SK-N-SH (cell line): Measurements from ENCODE around the gene ZAR1. TPM values are rescaled to one million over a fixed set of nuclear protein-coding genes. Genes with fewer than 3 reads are reported as not detected.
"Not testable (repeated sequence)": the region's sequence is repeated elsewhere in the genome, so short reads cannot be mapped to it uniquely, and the experiment has no call there.

Experiments used
- CTCF ChIA-PET: fragments of 300-600, 350-600 bp; formaldehyde crosslinking; extraction: SDS; loops from one replicate; lab custom pipeline; 2021; lab: Yijun Ruan, JAX
- POLR2A ChIA-PET: fragments of 350-600 bp; sonication (Branson Sonifier 250); formaldehyde crosslinking; extraction: SDS; loops from one replicate; lab custom pipeline; 2020; ENCODE audit warnings: antibody characterized with exemption, inconsistent platforms; lab: Yijun Ruan, JAX
- DNase-seq: peaks from one replicate; pipeline ENCODE4 v3.0.0; 2012
- H2AFZ ChIP-seq: fragments of 200-600 bp; sonication (generic); 2 replicates; pipeline ENCODE4 v1.8.1; 2016; ENCODE audit warnings: antibody characterized with exemption, mild to moderate bottlenecking, low read depth
- H3F3A ChIP-seq: fragments of 200-600 bp; sonication (generic); replicated peaks from 2 replicates; pipeline ENCODE3; 2016; ENCODE audit warnings: antibody characterized with exemption, mild to moderate bottlenecking; ENCODE audit not compliant: insufficient read depth
- H3K27ac ChIP-seq, 2 experiments: fragments of 200-500 bp in 1 of 2; fragments of 200-600 bp in 1 of 2; sonication (Bioruptor generic) in 1 of 2; sonication (generic), shearing (Covaris generic) in 1 of 2; 2 replicates each; pipeline versions ENCODE4 v1.5.1 to v1.6.1; 2014 to 2016; ENCODE audit warnings: low read depth in 2 of 2, inconsistent platforms in 1 of 2, low read length in 1 of 2, mild to moderate bottlenecking in 1 of 2, mixed read lengths in 1 of 2
- H3K27me3 ChIP-seq: fragments of 200-600 bp; sonication (generic), shearing (Covaris generic); 2 replicates; pipeline ENCODE4 v1.6.1; 2016; ENCODE audit warnings: mixed run types; ENCODE audit not compliant: insufficient read depth
- H3K36me3 ChIP-seq, 2 experiments: fragments of 200-500 bp in 1 of 2; fragments of 200-600 bp in 1 of 2; sonication (Bioruptor generic) in 1 of 2; sonication (generic) in 1 of 2; replicated peaks in 1 of 2; 2 replicates each; pipeline versions ENCODE3 to v1.5.1; 2014 to 2016; ENCODE audit warnings: low read length in 1 of 2, mild to moderate bottlenecking in 1 of 2; ENCODE audit not compliant: insufficient read depth in 2 of 2, control insufficient read depth in 1 of 2
- H3K4me1 ChIP-seq, 2 experiments: fragments of 200-500 bp in 1 of 2; fragments of 200-600 bp in 1 of 2; sonication (Bioruptor generic) in 1 of 2; sonication (generic), shearing (Covaris generic) in 1 of 2; 2 replicates each; pipeline versions ENCODE4 v1.5.1 to v1.6.1; 2014 to 2016; ENCODE audit warnings: low read depth in 1 of 2, low read length in 1 of 2, mixed run types in 1 of 2; ENCODE audit not compliant: insufficient read depth in 2 of 2, control insufficient read depth in 1 of 2
- H3K4me2 ChIP-seq: fragments of 200-600 bp; sonication (generic), shearing (Covaris generic); 2 replicates; pipeline ENCODE4 v1.6.1; 2017; ENCODE audit warnings: mixed run types
- H3K4me3 ChIP-seq, 2 experiments: fragments of 200-500 bp in 1 of 2; fragments of 200-600 bp in 1 of 2; sonication (Bioruptor generic) in 1 of 2; sonication (generic), shearing (Covaris generic) in 1 of 2; 2 replicates each; pipeline versions ENCODE4 v1.5.1 to v1.8.1; 2014 to 2016; ENCODE audit warnings: low read depth in 2 of 2, inconsistent platforms in 1 of 2, low read length in 1 of 2, mild to moderate bottlenecking in 1 of 2, mixed read lengths in 1 of 2, moderate library complexity in 1 of 2
- H3K79me2 ChIP-seq: fragments of 200-600 bp; sonication (generic); 2 replicates; pipeline ENCODE4 v1.8.1; 2017; ENCODE audit warnings: mild to moderate bottlenecking; ENCODE audit not compliant: insufficient read depth
- H3K9ac ChIP-seq: fragments of 200-600 bp; sonication (generic); 2 replicates; pipeline ENCODE4 v1.6.1; 2017; ENCODE audit warnings: mixed run types
- H3K9me2 ChIP-seq: fragments of 200-600 bp; sonication (generic); 2 replicates; pipeline ENCODE4 v1.6.1; 2017; ENCODE audit warnings: mixed run types
- H3K9me3 ChIP-seq: fragments of 200-600 bp; sonication (generic); 2 replicates; pipeline ENCODE4 v1.6.1; 2017; ENCODE audit warnings: mixed run types, mild to moderate bottlenecking, moderate library complexity
- H4K20me1 ChIP-seq: fragments of 200-600 bp; sonication (generic); 2 replicates; pipeline ENCODE4 v1.6.1; 2017; ENCODE audit warnings: mild to moderate bottlenecking, mixed run types; ENCODE audit not compliant: insufficient read depth
- FOSL2 ChIP-seq: IDR thresholded peaks from 2 replicates; pipeline ENCODE4 v1.4.0; 2012; ENCODE audit warnings: low read depth, mild to moderate bottlenecking, moderate library complexity, borderline replicate concordance
- GATA2 ChIP-seq: sonication (generic); formaldehyde crosslinking; IDR thresholded peaks from 2 replicates; pipeline ENCODE4 v1.5.0; 2020; ENCODE audit warnings: mild to moderate bottlenecking, missing genetic modification reagents
- MEF2A ChIP-seq: IDR thresholded peaks from 2 replicates; pipeline ENCODE4 v1.4.0; 2012; ENCODE audit warnings: low read depth, borderline replicate concordance
- NRF1 ChIP-seq: IDR thresholded peaks from 2 replicates; pipeline ENCODE4 v1.6.1; 2012; ENCODE audit warnings: low read depth, mild to moderate bottlenecking, low read length
- POLR2AphosphoS5 ChIP-seq: IDR thresholded peaks from 2 replicates; pipeline ENCODE4 v1.6.1; 2012; ENCODE audit warnings: low read depth, low read length
- SIN3A ChIP-seq: IDR thresholded peaks from 2 replicates; pipeline ENCODE4 v1.6.1; 2012; ENCODE audit warnings: low read depth, mild to moderate bottlenecking, low read length, moderate library complexity, borderline replicate concordance
- TAF1 ChIP-seq: IDR thresholded peaks from 2 replicates; pipeline ENCODE4 v1.6.1; 2012; ENCODE audit warnings: low read depth, mild to moderate bottlenecking, low read length, moderate library complexity, borderline replicate concordance
- TCF12 ChIP-seq: IDR thresholded peaks from 2 replicates; pipeline ENCODE4 v1.4.0; 2012
- WGBS: methylation state at CpG from one replicate; pipeline ENCODE4 v1.1.6; 2017; ENCODE audit warnings: low lambda C conversion rate; 5-methylcytosine and 5-hydroxymethylcytosine counted together
- polyA plus RNA-seq, 3 experiments: library from polyadenylated mRNA; depleted of rRNA; stranded (reverse); fragments of >200 nt; gene quantifications; 2 replicates each; pipeline ENCODE4 v1.2.3, GENCODE V29; 2012

ZAR1 gene
- polyA plus RNA-seq, 1 of the 3 experiments (the other 2 are of a cell fraction) = not detected

- CTCF ChIA-PET = interaction anchor here (0.9 to 4.3 kb wide), 8 partner anchors 15 to 517 kb away, joined by 3 to 50 read pairs (median 6); partner anchors contain the start of gene SLC10A4
- 60% methylated on average over 1 of the region's 1 CpG for WGBS
Measured at GRCh38 chr4:48446642-48447041, 43.4 kb upstream of the ZAR1 start.

GRCh38 chr4:48449151-48449550 is 40.9 kb upstream of the ZAR1 start:
- no peak overlapping the region for H3K27ac ChIP-seq
- 92% methylated on average over 10 of the region's 10 CpGs for WGBS
- H3K4me1 ChIP-seq = peaks cover 0 to 2% of the 10 kb centered on the region in 2 experiments; a peak in 1 of 4 replicates
- H3K4me3 ChIP-seq = no peak overlapping the region
- ChIA-PET POLR2A (no interaction called here), CTCF (interaction anchor here (0.9 to 1.3 kb wide), 2 partner anchors 33 to 97 kb away, joined by 3 to 5 read pairs; no protein-coding TSS in a partner anchor)
- no peaks in the 10 kb centered on the region for H3K27me3 ChIP-seq
- no peaks in the 10 kb centered on the region for H3F3A ChIP-seq
- H3K79me2 ChIP-seq = no peaks in the 10 kb centered on the region
- H3K9me2 ChIP-seq = no peaks in the 10 kb centered on the region
- DNase-seq = no peak
- no peaks in the 10 kb centered on the region for H3K9me3 ChIP-seq
- H3K4me2 ChIP-seq = no peak overlapping the region
- no peak for TF ChIP-seq NRF1
- no peak for TF ChIP-seq POLR2AphosphoS5
- no peak for TF ChIP-seq FOSL2
- H4K20me1 ChIP-seq = no peaks in the 10 kb centered on the region
- no peaks in the 10 kb centered on the region for H3K36me3 ChIP-seq
- H2AFZ ChIP-seq = no peak overlapping the region
- H3K9ac ChIP-seq = no peak overlapping the region

More at GRCh38 chr4:48446642-48447041, 43.4 kb upstream of the ZAR1 start:
- H3K79me2 ChIP-seq = no peaks in the 10 kb centered on the region
- H3K4me3 ChIP-seq = no peak overlapping the region
- H3K9me3 ChIP-seq = no peaks in the 10 kb centered on the region
- no peaks in the 10 kb centered on the region for H3K36me3 ChIP-seq
- H3F3A ChIP-seq = peaks cover 3% of the 10 kb centered on the region
- no peaks in the 10 kb centered on the region for H3K4me1 ChIP-seq
- H3K4me2 ChIP-seq = no peak overlapping the region
- H3K9ac ChIP-seq = no peak overlapping the region
- no peak overlapping the region for H3K27ac ChIP-seq
- no peak overlapping the region for H2AFZ ChIP-seq
- no peaks in the 10 kb centered on the region for H4K20me1 ChIP-seq
- POLR2A ChIA-PET = no interaction called here
- no peaks in the 10 kb centered on the region for H3K9me2 ChIP-seq
- H3K27me3 ChIP-seq = no peaks in the 10 kb centered on the region
- TF ChIP-seq SIN3A (no peak), TCF12 (no peak), GATA2 (no peak), TAF1 (no peak), POLR2AphosphoS5 (no peak)
- no peak for DNase-seq

- no peak overlapping the region for H3K4me3 ChIP-seq
- no peak for DNase-seq
- no peak overlapping the region for H3K4me2 ChIP-seq
- H3K27me3 ChIP-seq = no peaks in the 10 kb centered on the region
- H3F3A ChIP-seq = no peaks in the 10 kb centered on the region
- ChIA-PET CTCF (interaction anchor here (1.0 kb wide), 1 partner anchor 455 kb away, joined by 3 read pairs; no protein-coding TSS in a partner anchor), POLR2A (no interaction called here)
- 97% methylated on average over 3 of the region's 3 CpGs for WGBS
- no peaks in the 10 kb centered on the region for H3K9me2 ChIP-seq
- no peak overlapping the region for H3K9ac ChIP-seq
- no peaks in the 10 kb centered on the region for H4K20me1 ChIP-seq
- peaks cover 0 to 10% of the 10 kb centered on the region in 2 experiments; a peak in 1 of 4 replicates for H3K4me1 ChIP-seq
- no peaks in the 10 kb centered on the region for H3K9me3 ChIP-seq
- H2AFZ ChIP-seq = no peak overlapping the region
- no peak overlapping the region for H3K27ac ChIP-seq
- no peak for TF ChIP-seq MEF2A
- no peaks in the 10 kb centered on the region for H3K79me2 ChIP-seq
- no peaks in the 10 kb centered on the region for H3K36me3 ChIP-seq
Measured at GRCh38 chr4:48450740-48451139, 39.3 kb upstream of the ZAR1 start.

GRCh38 chr4:48451656-48452055 is 38.4 kb upstream of the ZAR1 start:
- CTCF ChIA-PET, H3K27ac ChIP-seq, H3K4me3 ChIP-seq, H3K9me3 ChIP-seq, H4K20me1 ChIP-seq, H2AFZ ChIP-seq, H3K4me2 ChIP-seq, DNase-seq, H3K9ac ChIP-seq, H3K9me2 ChIP-seq, H3K79me2 ChIP-seq, H3K36me3 ChIP-seq, H3K27me3 ChIP-seq, POLR2A ChIA-PET, H3F3A ChIP-seq: not testable (repeated sequence)
- WGBS = 87% methylated on average over 3 of the region's 3 CpGs
- H3K4me1 ChIP-seq = peaks cover 0 to 10% of the 10 kb centered on the region in 2 experiments; a peak in 1 of 4 replicates
